Measurements from ENCODE around the gene MAP3K2.

The MAP3K2 gene

DNA sequence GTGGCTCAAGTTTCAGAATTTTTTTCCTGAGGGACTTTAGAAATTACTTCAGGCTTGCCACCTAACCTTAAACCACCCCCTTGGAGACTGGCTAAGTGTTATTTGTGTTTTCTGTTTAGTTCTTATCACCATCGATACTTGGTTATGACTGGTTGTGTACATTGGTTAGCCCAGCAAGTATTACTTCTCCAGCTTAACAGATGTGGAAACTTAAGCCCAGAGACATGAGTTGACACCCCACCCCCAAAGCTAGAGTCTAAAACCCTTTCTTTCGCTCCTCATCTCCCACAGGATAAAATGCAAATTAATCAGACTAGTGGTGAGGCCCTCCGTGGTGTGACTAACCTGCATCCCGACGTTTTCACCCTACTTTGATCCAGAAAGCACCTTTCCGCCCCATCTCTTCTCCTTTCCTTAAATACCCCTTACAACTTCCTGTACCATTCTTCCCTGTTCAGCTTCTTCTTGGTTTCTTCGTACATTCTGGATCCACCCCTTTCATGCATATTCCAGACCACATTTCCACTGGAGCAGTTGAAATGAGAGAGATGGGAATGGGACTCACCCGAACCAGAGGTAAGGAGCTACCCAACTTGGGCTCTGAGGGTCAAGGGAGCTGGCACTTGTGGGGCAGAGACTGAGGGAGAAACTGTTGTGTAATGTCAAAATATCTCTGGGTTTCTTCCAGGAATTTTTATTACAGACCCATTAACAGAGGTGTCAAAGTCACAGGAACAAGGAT is 819 bp upstream of the MAP3K2 start:
- H3K79me2 ChIP-seq (ENCODE audit: control insufficient read depth, low read length) = peaks cover 38% of the 10 kb centered on the region
- H3K36me3 ChIP-seq (ENCODE audit: control insufficient read depth, low read length) = peaks cover 10% of the 10 kb centered on the region
- peaks cover 18% of the 10 kb centered on the region for H3F3A ChIP-seq (ENCODE audit: control insufficient read depth, insufficient read depth)
- no peaks in the 10 kb centered on the region for H3K27me3 ChIP-seq (ENCODE audit: control insufficient read depth, low read length)
- peaks cover 11% of the 10 kb centered on the region; the same call in 1 of the 2 replicates for H4K20me1 ChIP-seq (ENCODE audit: control insufficient read depth, insufficient read depth, low read depth, low read length)
- no peaks in the 10 kb centered on the region for H3K9me3 ChIP-seq (ENCODE audit: control insufficient read depth, insufficient read depth, low read length)
- H3K9me2 ChIP-seq (replicated peaks; ENCODE audit: control insufficient read depth, low read length) = no peaks in the 10 kb centered on the region
- peaks cover 65% of the 10 kb centered on the region for H3K4me1 ChIP-seq (ENCODE audit: control insufficient read depth, low read length)
- peak overlapping the region; percentile 79 for H3K27ac ChIP-seq (ENCODE audit: low read depth, low read length)
- peak overlapping the region; percentile 73 for H3K4me3 ChIP-seq (ENCODE audit: low read length)
- peak overlapping the region; percentile 86 for H3K4me2 ChIP-seq (ENCODE audit: low read length)
- TF ChIP-seq, protein P1, sequence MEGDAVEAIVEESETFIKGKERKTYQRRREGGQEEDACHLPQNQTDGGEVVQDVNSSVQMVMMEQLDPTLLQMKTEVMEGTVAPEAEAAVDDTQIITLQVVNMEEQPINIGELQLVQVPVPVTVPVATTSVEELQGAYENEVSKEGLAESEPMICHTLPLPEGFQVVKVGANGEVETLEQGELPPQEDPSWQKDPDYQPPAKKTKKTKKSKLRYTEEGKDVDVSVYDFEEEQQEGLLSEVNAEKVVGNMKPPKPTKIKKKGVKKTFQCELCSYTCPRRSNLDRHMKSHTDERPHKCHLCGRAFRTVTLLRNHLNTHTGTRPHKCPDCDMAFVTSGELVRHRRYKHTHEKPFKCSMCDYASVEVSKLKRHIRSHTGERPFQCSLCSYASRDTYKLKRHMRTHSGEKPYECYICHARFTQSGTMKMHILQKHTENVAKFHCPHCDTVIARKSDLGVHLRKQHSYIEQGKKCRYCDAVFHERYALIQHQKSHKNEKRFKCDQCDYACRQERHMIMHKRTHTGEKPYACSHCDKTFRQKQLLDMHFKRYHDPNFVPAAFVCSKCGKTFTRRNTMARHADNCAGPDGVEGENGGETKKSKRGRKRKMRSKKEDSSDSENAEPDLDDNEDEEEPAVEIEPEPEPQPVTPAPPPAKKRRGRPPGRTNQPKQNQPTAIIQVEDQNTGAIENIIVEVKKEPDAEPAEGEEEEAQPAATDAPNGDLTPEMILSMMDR (IDR thresholded peaks at IDR 0.05; ENCODE audit: low read depth, low read length, poor library complexity, severe bottlenecking) = no peak
- TF ChIP-seq EZH2phosphoT487 (IDR thresholded peaks at IDR 0.05; ENCODE audit: borderline replicate concordance, low read length) = no peak

DNA sequence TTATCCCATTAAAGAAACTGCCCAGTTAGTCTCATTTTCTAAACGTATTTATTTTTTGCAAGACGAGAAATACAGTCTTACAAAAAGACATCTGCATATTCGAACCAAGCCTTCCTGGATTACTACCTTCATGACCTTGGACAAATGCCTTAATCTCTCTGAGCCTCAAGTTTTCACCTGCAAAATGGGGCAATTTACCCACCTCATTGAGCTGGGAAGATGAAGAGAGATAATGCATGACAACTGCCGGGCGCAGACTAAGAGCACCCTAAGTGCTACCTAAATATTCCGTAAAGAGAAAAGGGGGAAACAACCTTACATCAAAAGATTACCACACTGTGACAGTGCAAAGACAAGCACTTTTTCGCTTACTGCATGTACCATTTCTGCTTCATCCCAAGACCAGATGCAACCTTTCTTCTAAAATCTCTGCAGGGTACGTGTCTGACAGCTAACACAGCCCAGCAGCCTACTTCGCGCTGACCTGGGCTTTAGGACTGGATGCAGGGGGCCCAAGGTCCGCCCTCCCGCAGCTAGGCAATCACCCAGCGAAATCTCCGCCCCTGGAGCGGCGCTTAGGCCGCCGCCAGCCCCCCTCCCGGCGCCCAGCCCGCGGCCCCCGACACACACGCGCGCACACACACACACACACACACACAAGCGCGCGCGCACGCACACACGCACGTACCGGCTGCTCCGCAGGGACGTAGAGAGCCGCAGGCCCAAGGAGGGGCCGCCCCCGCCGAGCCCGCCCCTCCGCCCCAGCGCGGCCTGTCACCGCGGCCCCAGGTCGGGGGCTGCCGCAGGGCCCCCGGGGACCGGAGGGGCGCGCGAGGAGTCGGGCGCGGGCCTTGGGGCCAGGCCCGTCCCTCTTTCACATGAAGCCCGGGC is 766 bp downstream of the MAP3K2 start:
- Histone ChIP-seq H3K36me3 (ENCODE audit: control insufficient read depth, low read length) (peaks cover 10% of the 10 kb centered on the region), H3K9me3 (ENCODE audit: control insufficient read depth, insufficient read depth, low read length) (no peaks in the 10 kb centered on the region), H3K27ac (ENCODE audit: low read depth, low read length) (peak overlapping the region; percentile 83), H4K20me1 (ENCODE audit: control insufficient read depth, insufficient read depth, low read depth, low read length) (peaks cover 11% of the 10 kb centered on the region), H3K4me3 (ENCODE audit: low read length) (peak overlapping the region; percentile 79), H3K4me2 (ENCODE audit: low read length) (peak overlapping the region; percentile 86), H3K79me2 (ENCODE audit: control insufficient read depth, low read length) (peaks cover 54% of the 10 kb centered on the region), H3K27me3 (ENCODE audit: control insufficient read depth, low read length) (no peaks in the 10 kb centered on the region), H3F3A (ENCODE audit: control insufficient read depth, insufficient read depth) (peaks cover 18% of the 10 kb centered on the region), H3K4me1 (ENCODE audit: control insufficient read depth, low read length) (peaks cover 53% of the 10 kb centered on the region), H3K9me2 (replicated peaks; ENCODE audit: control insufficient read depth, low read length) (no peaks in the 10 kb centered on the region)
- TF ChIP-seq, protein P1 (IDR thresholded peaks at IDR 0.05; ENCODE audit: low read depth, low read length, poor library complexity, severe bottlenecking) = no peak
- TF ChIP-seq EZH2phosphoT487 (IDR thresholded peaks at IDR 0.05; ENCODE audit: borderline replicate concordance, low read length) = no peak

DNA sequence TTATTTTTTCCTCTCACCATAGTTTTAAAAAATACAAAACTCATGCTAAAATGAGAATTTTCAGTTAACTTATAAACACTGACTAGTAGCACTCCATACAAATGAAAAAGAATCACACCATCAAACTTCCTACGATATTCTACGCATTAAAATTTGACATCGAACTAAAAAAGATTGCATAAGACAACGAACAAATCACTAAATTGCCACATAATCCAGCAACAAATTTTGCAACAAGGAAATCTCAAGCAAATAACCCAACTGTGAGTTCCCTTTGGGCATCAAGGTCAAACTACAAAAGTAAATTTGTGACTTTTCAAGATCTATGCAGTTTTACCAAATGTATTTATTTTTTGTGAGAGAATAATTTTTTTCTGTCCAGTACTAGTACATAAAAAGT is 1.5 kb downstream of the MAP3K2 start:
- H3K27me3 ChIP-seq (ENCODE audit: control insufficient read depth, low read length) = no peaks in the 10 kb centered on the region

More for the DNA sequence above, 1.5 kb downstream of the MAP3K2 start:
- peaks cover 11% of the 10 kb centered on the region for H4K20me1 ChIP-seq (ENCODE audit: control insufficient read depth, insufficient read depth, low read depth, low read length)
- TF ChIP-seq, protein P1 (IDR thresholded peaks at IDR 0.05; ENCODE audit: low read depth, low read length, poor library complexity, severe bottlenecking) = no peak
- TF ChIP-seq EZH2phosphoT487 (IDR thresholded peaks at IDR 0.05; ENCODE audit: borderline replicate concordance, low read length) = no peak
- peak overlapping the region; percentile 79 for H3K4me3 ChIP-seq (ENCODE audit: low read length)
- H3K9me2 ChIP-seq (replicated peaks; ENCODE audit: control insufficient read depth, low read length) = no peaks in the 10 kb centered on the region
- H3K9me3 ChIP-seq (ENCODE audit: control insufficient read depth, insufficient read depth, low read length) = no peaks in the 10 kb centered on the region
- H3K4me1 ChIP-seq (ENCODE audit: control insufficient read depth, low read length) = peaks cover 49% of the 10 kb centered on the region
- peaks cover 10% of the 10 kb centered on the region for H3K36me3 ChIP-seq (ENCODE audit: control insufficient read depth, low read length)
- peak overlapping the region; percentile 86 for H3K4me2 ChIP-seq (ENCODE audit: low read length)
- peaks cover 18% of the 10 kb centered on the region for H3F3A ChIP-seq (ENCODE audit: control insufficient read depth, insufficient read depth)
- H3K27ac ChIP-seq (ENCODE audit: low read depth, low read length) = no peak overlapping the region
- H3K79me2 ChIP-seq (ENCODE audit: control insufficient read depth, low read length) = peaks cover 61% of the 10 kb centered on the region
